H9 (cell line): ENCODE results near the gene APCDD1. TPM values are rescaled to one million over a fixed set of nuclear protein-coding genes. Genes with fewer than 3 reads are reported as not detected.
A peak's percentile ranks its signal among the peaks of the same experiment; 100 is the strongest.

Experiments used
- DNase-seq: peaks from one replicate; pipeline ENCODE4 v3.0.0-alpha.2; 2017
- H2AFZ ChIP-seq: one replicate; pipeline ENCODE4 v1.6.1; 2013; ENCODE audit warnings: mild to moderate bottlenecking, low read length, control low read depth, moderate library complexity
- H2AK5ac ChIP-seq: 2 replicates; pipeline ENCODE4 v1.6.1; 2013; ENCODE audit warnings: low read length, control low read depth, mixed read lengths; ENCODE audit not compliant: insufficient read length
- H2BK120ac ChIP-seq: one replicate; pipeline ENCODE4 v1.6.1; 2013; ENCODE audit warnings: low read depth, mild to moderate bottlenecking, low read length, control low read depth, inconsistent platforms; ENCODE audit not compliant: poor library complexity, severe bottlenecking
- H2BK12ac ChIP-seq: 2 replicates; pipeline ENCODE4 v1.6.1; 2013; ENCODE audit warnings: low read length, control low read depth, mixed read lengths, low read depth; ENCODE audit not compliant: insufficient read length
- H2BK15ac ChIP-seq: 2 replicates; pipeline ENCODE4 v1.6.1; 2013; ENCODE audit warnings: low read depth, low read length, control low read depth
- H2BK20ac ChIP-seq: one replicate; pipeline ENCODE4 v1.6.1; 2013; ENCODE audit warnings: low read depth, mild to moderate bottlenecking, low read length, control low read depth, inconsistent platforms; ENCODE audit not compliant: poor library complexity, severe bottlenecking
- H2BK5ac ChIP-seq: 2 replicates; pipeline ENCODE4 v1.6.1; 2013; ENCODE audit warnings: low read length, control low read depth, mixed read lengths; ENCODE audit not compliant: insufficient read length
- H3K14ac ChIP-seq: 2 replicates; pipeline ENCODE4 v1.6.1; 2013; ENCODE audit warnings: low read length, control low read depth; ENCODE audit not compliant: insufficient read depth
- H3K18ac ChIP-seq: 2 replicates; pipeline ENCODE4 v1.6.1; 2013; ENCODE audit warnings: low read depth, mild to moderate bottlenecking, mixed read lengths, low read length, control low read depth; ENCODE audit not compliant: insufficient read length
- H3K23ac ChIP-seq: 2 replicates; pipeline ENCODE4 v1.6.1; 2013; ENCODE audit warnings: low read length, control low read depth, mixed read lengths, low read depth; ENCODE audit not compliant: insufficient read length
- H3K23me2 ChIP-seq: 2 replicates; pipeline ENCODE4 v1.6.1; 2013; ENCODE audit warnings: low read depth, mild to moderate bottlenecking, mixed read lengths, low read length, control low read depth; ENCODE audit not compliant: insufficient read length, poor library complexity, severe bottlenecking
- H3K27ac ChIP-seq: 2 replicates; pipeline ENCODE4 v1.5.1; 2013; ENCODE audit warnings: low read length, control low read depth, mixed read lengths, low read depth; ENCODE audit not compliant: insufficient read length
- H3K27me3 ChIP-seq: 2 replicates; pipeline ENCODE4 v1.6.1; 2013; ENCODE audit warnings: low read length, control low read depth, inconsistent platforms; ENCODE audit not compliant: insufficient read depth
- H3K4ac ChIP-seq: 2 replicates; pipeline ENCODE4 v1.6.1; 2013; ENCODE audit warnings: low read depth, mild to moderate bottlenecking, control low read depth, inconsistent platforms, low read length, moderate library complexity
- H3K4me1 ChIP-seq: 2 replicates; pipeline ENCODE4 v1.6.1; 2013; ENCODE audit warnings: low read length, control low read depth, inconsistent platforms; ENCODE audit not compliant: insufficient read depth
- H3K4me2 ChIP-seq: 2 replicates; pipeline ENCODE4 v1.6.1; 2013; ENCODE audit warnings: low read length, control low read depth, mixed read lengths; ENCODE audit not compliant: insufficient read length, insufficient read depth
- H3K56ac ChIP-seq: 2 replicates; pipeline ENCODE4 v1.6.1; 2013; ENCODE audit warnings: low read depth, mild to moderate bottlenecking, mixed read lengths, low read length, control low read depth; ENCODE audit not compliant: insufficient read length
- H3K79me1 ChIP-seq: 2 replicates; pipeline ENCODE4 v1.6.1; 2013; ENCODE audit warnings: low read depth, mild to moderate bottlenecking, moderate library complexity, low read length, control low read depth, inconsistent platforms; ENCODE audit not compliant: insufficient read depth, poor library complexity, severe bottlenecking
- H3K79me2 ChIP-seq: 2 replicates; pipeline ENCODE4 v1.6.1; 2013; ENCODE audit warnings: low read length, control low read depth, inconsistent platforms; ENCODE audit not compliant: insufficient read depth
- H3K9ac ChIP-seq: 2 replicates; pipeline ENCODE4 v1.6.1; 2013; ENCODE audit warnings: low read length, control low read depth, mixed read lengths; ENCODE audit not compliant: insufficient read length; ENCODE audit errors: extremely low read depth
- H3K9me3 ChIP-seq: one replicate; pipeline ENCODE4 v1.6.1; 2013; ENCODE audit warnings: low read depth, low read length, inconsistent platforms; ENCODE audit not compliant: control insufficient read depth
- H3T11ph ChIP-seq: one replicate; pipeline ENCODE4 v1.6.1; 2013; ENCODE audit warnings: mild to moderate bottlenecking, low read length, control low read depth, inconsistent platforms
- H4K20me1 ChIP-seq: one replicate; pipeline ENCODE4 v1.6.1; 2013; ENCODE audit not compliant: control insufficient read depth, insufficient read length, insufficient read depth
- H4K5ac ChIP-seq: 2 replicates; pipeline ENCODE4 v1.6.1; 2013; ENCODE audit warnings: low read depth, mild to moderate bottlenecking, mixed read lengths, low read length, control low read depth; ENCODE audit not compliant: insufficient read length
- H4K8ac ChIP-seq: replicated peaks from 2 replicates; pipeline ENCODE4 v1.6.1; 2013; ENCODE audit warnings: low read length, control low read depth, mixed read lengths, low read depth; ENCODE audit not compliant: insufficient read length
- H4K91ac ChIP-seq: 2 replicates; pipeline ENCODE4 v1.6.1; 2013; ENCODE audit warnings: low read depth, mild to moderate bottlenecking, moderate library complexity, mixed read lengths, low read length, control low read depth; ENCODE audit not compliant: insufficient read length
- H3K27ac Mint-ChIP-seq, 3 experiments: 2 replicates in 2 of 3; 3 replicates in 1 of 3; pipeline ENCODE4 v1.8.0; 2020 to 2021; ENCODE audit warnings: mixed read lengths in 3 of 3, mild to moderate bottlenecking in 1 of 3, moderate library complexity in 1 of 3
- H3K27me3 Mint-ChIP-seq: 2 replicates; pipeline ENCODE4 v1.8.0; 2021; ENCODE audit warnings: low read depth, mild to moderate bottlenecking, moderate library complexity, mixed read lengths
- H3K36me3 Mint-ChIP-seq, 3 experiments: 2 replicates in 2 of 3; 3 replicates in 1 of 3; pipeline ENCODE4 v1.8.0; 2020 to 2021; ENCODE audit warnings: low read depth in 3 of 3, mixed read lengths in 3 of 3; ENCODE audit not compliant: insufficient read depth in 1 of 3
- H3K4me1 Mint-ChIP-seq, 2 experiments: 2 replicates each; pipeline ENCODE4 v1.8.0; 2020; ENCODE audit warnings: mixed read lengths in 2 of 2
- H3K4me3 Mint-ChIP-seq, 2 experiments: 2 replicates in 1 of 2; 3 replicates in 1 of 2; pipeline ENCODE4 v1.8.0; 2020 to 2021; ENCODE audit warnings: mild to moderate bottlenecking in 2 of 2, mixed read lengths in 2 of 2, moderate library complexity in 1 of 2
- H3K9me3 Mint-ChIP-seq, 2 experiments: 2 replicates in 1 of 2; 3 replicates in 1 of 2; pipeline ENCODE4 v1.8.0; 2020; ENCODE audit warnings: mild to moderate bottlenecking in 2 of 2, mixed read lengths in 2 of 2, moderate library complexity in 1 of 2
- CTCF ChIP-seq: fragments of 200-600 bp; sonication (generic); conservative IDR thresholded peaks from 3 replicates; pipeline ENCODE4 v1.8.0; 2021; ENCODE audit warnings: antibody characterized with exemption, mild to moderate bottlenecking
- WGBS: extraction: QIAGEN DNeasy Blood & Tissue Kit; methylation state at CpG from one replicate; pipeline ENCODE4 v1.1.7; 2013; ENCODE audit warnings: missing lambda C conversion rate, low lambda C conversion rate, mixed read lengths; ENCODE audit not compliant: insufficient read length; ENCODE audit errors: extremely low coverage; 5-methylcytosine and 5-hydroxymethylcytosine counted together
- total RNA-seq: library from RNA; stranded (reverse); gene quantifications from 2 replicates; pipeline ENCODE4 v1.2.1, GENCODE V29; 2021

APCDD1 gene
- total RNA-seq, 1 experiment from 2014 or later, result 1.8 TPM

- Histone ChIP-seq H3K23ac (no peak overlapping the region), H3K9ac (no peak overlapping the region), H3K4me1 (no peaks in the 10 kb centered on the region), H3K4ac (no peak overlapping the region), H2BK12ac (no peak overlapping the region), H4K20me1 (no peaks in the 10 kb centered on the region), H3K79me1 (no peaks in the 10 kb centered on the region), H4K5ac (no peak overlapping the region), H4K8ac (no peak overlapping the region), H3K56ac (no peak overlapping the region), H3K79me2 (no peaks in the 10 kb centered on the region), H3K9me3 (no peaks in the 10 kb centered on the region), H3K27me3 (no peaks in the 10 kb centered on the region), H2AK5ac (no peak overlapping the region), H2BK120ac (no peak overlapping the region), H3K4me2 (no peak overlapping the region), H2BK20ac (no peak overlapping the region), H2AFZ (no peak overlapping the region), H4K91ac (no peak overlapping the region), H3K23me2 (no peaks in the 10 kb centered on the region), H2BK15ac (no peak overlapping the region), H3K27ac (no peak overlapping the region), H3K18ac (no peak overlapping the region), H3T11ph (no peak overlapping the region), H3K14ac (no peak overlapping the region), H2BK5ac (no peak overlapping the region)
- Mint-ChIP-seq H3K4me3 (no peak overlapping the region), H3K36me3 (no peaks in the 10 kb centered on the region; a peak in 2 of 7 replicates), H3K4me1 (peaks cover 7 to 8% of the 10 kb centered on the region in 2 experiments), H3K9me3 (peaks cover 0 to 3% of the 10 kb centered on the region in 2 experiments; a peak in 3 of 5 replicates), H3K27me3 (peaks cover 8% of the 10 kb centered on the region; the same call in 1 of the 2 replicates), H3K27ac (no peak overlapping the region; a peak in 1 of 7 replicates)
- no CpG with 5 or more reads among the region's 12 CpGs for WGBS
- peak; percentile 29; the same call in 1 of the 3 replicates for TF ChIP-seq CTCF
- no peak for DNase-seq
These were observed 64.3 kb downstream of the APCDD1 start for GRCh38 chr18:10518595-10519255.
